SK-N-MC (cell line): Measurements from ENCODE around the gene CRYAA.

ENCODE experiments used
- DNase-seq: peaks from one replicate; pipeline ENCODE4 v3.0.0-alpha.2; 2011; ENCODE audit warnings: low read depth, low spot score
- H3K27ac ChIP-seq: fragments of 200-600 bp; sonication (generic); 2 replicates; pipeline ENCODE4 v1.5.1; 2016; ENCODE audit warnings: mixed run types
- H3K36me3 ChIP-seq: fragments of 200-600 bp; sonication (generic); 2 replicates; pipeline ENCODE4 v1.6.1; 2017; ENCODE audit warnings: antibody characterized with exemption, low read length, mixed read lengths; ENCODE audit not compliant: insufficient read depth
- H3K4me3 ChIP-seq: fragments of 200-600 bp; sonication (generic); 2 replicates; pipeline ENCODE4 v1.5.1; 2016
- H3K9ac ChIP-seq: fragments of 200-600 bp; sonication (generic); 2 replicates; pipeline ENCODE4 v1.8.0; 2017; ENCODE audit warnings: mixed run types, mixed read lengths; ENCODE audit not compliant: insufficient read length
- H3K9me3 ChIP-seq: fragments of 200-600 bp; sonication (generic); 2 replicates; pipeline ENCODE4 v1.6.1; 2017; ENCODE audit warnings: low read depth, mild to moderate bottlenecking, antibody characterized with exemption, low read length, moderate library complexity, mixed read lengths
- EZH2 ChIP-seq: fragments of 200-600 bp; sonication (generic); IDR thresholded peaks from one replicate; pipeline ENCODE4 v1.6.1; 2017; ENCODE audit warnings: antibody characterized with exemption
- FOXP2 ChIP-seq: optimal IDR thresholded peaks from 2 replicates; pipeline ENCODE3; 2011; ENCODE audit warnings: mild to moderate bottlenecking, moderate library complexity; ENCODE audit not compliant: insufficient read depth; ENCODE audit errors: extremely low read length, control extremely low read depth
- POLR2AphosphoS5 ChIP-seq: IDR thresholded peaks from 2 replicates; pipeline ENCODE4 v1.6.1; 2012; ENCODE audit warnings: mild to moderate bottlenecking, low read depth, low read length, borderline replicate concordance

CRYAA gene

GRCh38 chr21:43193088-43193650 lies 24.4 kb downstream of the CRYAA start:
- no peak for DNase-seq
- no peak overlapping the region for H3K27ac ChIP-seq
- no peak overlapping the region for H3K9ac ChIP-seq
- no peak overlapping the region for H3K4me3 ChIP-seq
- TF ChIP-seq FOXP2 (no peak), POLR2AphosphoS5 (no peak), EZH2 (no peak)
- no peaks in the 10 kb centered on the region for H3K36me3 ChIP-seq
- no peaks in the 10 kb centered on the region for H3K9me3 ChIP-seq

GRCh38 chr21:43193651-43194302 lies 25.0 kb downstream of the CRYAA start:
- TF ChIP-seq POLR2AphosphoS5 (no peak), FOXP2 (no peak), EZH2 (no peak)
- Histone ChIP-seq H3K27ac (no peak overlapping the region), H3K9me3 (no peaks in the 10 kb centered on the region), H3K4me3 (no peak overlapping the region), H3K9ac (no peak overlapping the region), H3K36me3 (no peaks in the 10 kb centered on the region)
- DNase-seq, result no peak

DNA sequence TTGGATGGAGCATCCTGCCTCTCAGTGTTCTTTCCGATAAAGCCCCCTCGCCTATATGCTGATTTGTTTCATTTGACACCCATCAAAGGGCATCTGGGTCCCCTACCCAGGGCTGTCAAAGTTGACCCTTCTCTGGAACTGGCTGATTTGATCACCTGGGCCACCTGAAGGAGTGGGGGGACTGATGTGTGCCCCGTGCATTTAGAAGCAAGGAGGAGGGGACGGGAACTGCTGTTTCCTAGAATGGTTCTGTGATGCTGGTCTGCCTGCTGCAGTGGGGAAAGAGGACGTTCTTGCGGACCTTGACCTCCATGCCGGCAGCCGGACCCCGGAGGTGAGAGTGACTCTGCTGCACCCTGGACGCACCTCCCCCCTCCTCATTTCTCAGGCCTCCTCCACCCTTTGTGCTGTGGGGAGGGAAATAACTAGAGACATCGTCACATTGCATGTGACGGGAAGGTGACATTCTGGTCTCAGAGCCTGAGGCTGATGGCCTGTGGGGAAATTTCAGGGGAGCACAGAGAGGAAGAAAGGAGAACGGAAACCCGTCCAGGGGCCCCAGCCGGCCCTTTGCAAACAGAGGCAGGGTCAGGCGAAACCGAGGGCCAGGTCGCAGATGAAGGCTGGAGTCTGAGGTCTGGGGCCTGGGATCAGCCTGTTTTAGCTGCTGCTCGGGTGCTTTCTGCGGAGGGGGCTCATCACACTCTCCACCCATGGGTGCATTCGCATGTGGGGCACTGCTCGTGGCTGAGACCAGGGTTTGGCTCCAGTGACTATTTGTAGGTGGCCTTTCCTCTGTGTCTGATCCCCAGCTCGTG lies 25.7 kb downstream of the CRYAA start:
- no peak for DNase-seq
- TF ChIP-seq FOXP2 (no peak), EZH2 (no peak), POLR2AphosphoS5 (no peak)
- no peak overlapping the region for H3K27ac ChIP-seq
- no peak overlapping the region for H3K9ac ChIP-seq
- no peak overlapping the region for H3K4me3 ChIP-seq
- no peaks in the 10 kb centered on the region for H3K9me3 ChIP-seq
- H3K36me3 ChIP-seq, result no peaks in the 10 kb centered on the region

GRCh38 chr21:43195121-43196021 lies 26.6 kb downstream of the CRYAA start:
- H3K9ac ChIP-seq, result no peak overlapping the region
- no peaks in the 10 kb centered on the region for H3K9me3 ChIP-seq
- H3K36me3 ChIP-seq, result no peaks in the 10 kb centered on the region
- DNase-seq, result no peak
- no peak for TF ChIP-seq EZH2
- TF ChIP-seq POLR2AphosphoS5, result no peak
- TF ChIP-seq FOXP2, result no peak
- no peak overlapping the region for H3K27ac ChIP-seq
- H3K4me3 ChIP-seq, result no peak overlapping the region

- H3K27ac ChIP-seq, result no peak overlapping the region
- no peak for TF ChIP-seq POLR2AphosphoS5
- TF ChIP-seq FOXP2, result no peak
- TF ChIP-seq EZH2, result no peak
- peaks cover 5% of the 10 kb centered on the region; the same call in 1 of the 2 replicates for H3K9me3 ChIP-seq
- H3K9ac ChIP-seq, result no peak overlapping the region
- no peak overlapping the region for H3K4me3 ChIP-seq
- H3K36me3 ChIP-seq, result no peaks in the 10 kb centered on the region
- no peak for DNase-seq
Observed at GRCh38 chr21:43196826-43197225, 28.0 kb downstream of the CRYAA start.

- Histone ChIP-seq H3K36me3 (no peaks in the 10 kb centered on the region), H3K27ac (no peak overlapping the region), H3K9me3 (peaks cover 8% of the 10 kb centered on the region; the same call in 1 of the 2 replicates), H3K9ac (no peak overlapping the region), H3K4me3 (no peak overlapping the region)
- no peak for DNase-seq
- TF ChIP-seq FOXP2, result no peak
- TF ChIP-seq POLR2AphosphoS5, result no peak
- TF ChIP-seq EZH2, result no peak
Observed at GRCh38 chr21:43198376-43198775, 29.6 kb downstream of the CRYAA start.

- TF ChIP-seq FOXP2 (no peak), POLR2AphosphoS5 (no peak), EZH2 (no peak)
- no peak overlapping the region for H3K4me3 ChIP-seq
- no peak for DNase-seq
- H3K27ac ChIP-seq, result no peak overlapping the region
- no peak overlapping the region for H3K9ac ChIP-seq
- no peaks in the 10 kb centered on the region for H3K36me3 ChIP-seq
- H3K9me3 ChIP-seq, result peaks cover 8% of the 10 kb centered on the region; the same call in 1 of the 2 replicates
Observed at GRCh38 chr21:43201491-43201890, 32.7 kb downstream of the CRYAA start.

DNA sequence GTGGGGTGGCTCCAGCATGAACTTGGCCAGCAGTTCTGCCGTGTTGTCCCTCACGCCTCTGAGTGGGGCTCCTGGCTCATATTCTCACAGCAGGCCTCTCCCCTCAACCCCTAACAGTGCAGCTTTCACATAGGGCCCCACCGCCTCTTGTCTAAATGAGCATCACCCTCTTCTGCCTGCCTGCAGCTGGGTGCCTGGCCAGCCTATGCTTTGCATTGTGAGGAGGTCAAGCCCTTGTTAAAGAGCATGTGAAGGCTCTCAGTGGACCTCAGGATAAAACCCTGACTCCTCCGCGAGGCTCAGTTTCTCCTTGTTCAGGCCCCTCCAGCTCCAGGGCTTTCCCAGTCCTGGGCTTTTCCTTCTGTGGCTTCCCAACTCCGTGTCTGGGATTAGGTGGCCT lies 34.8 kb downstream of the CRYAA start:
- Histone ChIP-seq H3K4me3 (no peak overlapping the region), H3K9me3 (peaks cover 8% of the 10 kb centered on the region; the same call in 1 of the 2 replicates), H3K9ac (no peak overlapping the region), H3K36me3 (no peaks in the 10 kb centered on the region), H3K27ac (no peak overlapping the region)
- TF ChIP-seq FOXP2 (no peak), EZH2 (no peak), POLR2AphosphoS5 (no peak)
- no peak for DNase-seq

- DNase-seq, result no peak
- H3K27ac ChIP-seq, result no peak overlapping the region
- H3K9ac ChIP-seq, result no peak overlapping the region
- no peaks in the 10 kb centered on the region for H3K36me3 ChIP-seq
- H3K4me3 ChIP-seq, result no peak overlapping the region
- peaks cover 8% of the 10 kb centered on the region; the same call in 1 of the 2 replicates for H3K9me3 ChIP-seq
- TF ChIP-seq POLR2AphosphoS5, result no peak
- no peak for TF ChIP-seq EZH2
- TF ChIP-seq FOXP2, result no peak
Observed at GRCh38 chr21:43204638-43205037, 35.8 kb downstream of the CRYAA start.
